ENCODE results near the gene NTSR1.

NTSR1 gene

DNA sequence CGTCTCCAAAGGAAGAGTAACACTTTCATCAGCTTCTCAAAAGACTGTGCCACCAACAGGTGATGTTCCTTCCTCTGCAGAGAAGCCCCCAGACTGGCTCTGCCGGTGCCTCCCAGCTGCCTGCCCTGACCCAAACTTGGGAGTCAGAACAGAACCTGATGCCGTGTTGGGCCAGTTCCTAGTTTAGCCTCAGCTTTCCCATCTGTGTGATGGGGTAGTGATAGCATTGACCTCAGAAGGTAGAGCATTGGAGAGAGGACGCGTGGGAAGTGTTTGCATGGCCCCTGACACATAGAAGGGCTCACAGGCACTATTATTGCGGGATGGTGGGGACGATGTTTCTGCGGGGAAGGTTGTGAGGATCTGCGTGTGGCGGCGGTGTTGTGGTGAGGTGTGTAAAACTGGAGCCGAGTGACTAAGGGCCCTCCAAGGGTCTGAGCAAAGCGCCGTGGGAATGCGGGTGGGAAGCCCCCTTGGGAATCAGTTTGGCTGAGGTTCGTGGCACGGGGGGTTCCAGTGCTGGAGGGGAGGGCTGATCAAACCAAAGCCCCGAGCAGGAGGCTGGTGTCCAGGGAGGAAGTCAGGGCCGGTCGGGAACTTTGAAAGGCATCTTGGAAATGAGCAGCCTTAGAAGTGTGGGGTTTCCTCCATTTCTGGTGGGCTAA lies 1.7 kb downstream of the NTSR1 start:
- DNase-seq, result no peak

GRCh38 chr20:62710886-62711702 lies 2.5 kb downstream of the NTSR1 start:
- DNase-seq, result no peak

GRCh38 chr20:62711703-62712101 lies 3.1 kb downstream of the NTSR1 start:
- DNase-seq, result no peak

- DNase-seq, result no peak
Measured at GRCh38 chr20:62712606-62713005, 4.0 kb downstream of the NTSR1 start.

DNA sequence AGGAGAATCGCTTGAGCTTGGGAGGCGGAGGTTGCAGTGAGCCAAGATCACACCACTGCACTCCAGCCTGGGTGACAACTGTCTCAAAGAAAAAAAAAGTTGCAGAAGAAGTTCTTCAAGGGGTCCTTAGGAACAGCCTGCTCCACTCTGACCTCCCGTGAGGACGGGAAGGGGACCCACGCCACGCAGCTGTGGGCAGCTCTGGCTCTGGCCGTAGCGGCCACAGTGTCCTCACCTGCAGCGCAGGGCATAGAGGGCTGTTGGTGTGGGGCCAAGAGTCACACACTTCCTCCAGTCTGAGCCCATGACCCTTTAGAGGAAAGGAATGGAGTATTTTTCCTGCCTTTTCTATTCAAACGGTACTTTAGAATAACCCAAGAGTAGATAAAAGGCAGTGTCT lies 5.4 kb downstream of the NTSR1 start:
- no peak for DNase-seq

- DNase-seq, result no peak
Measured at GRCh38 chr20:62714799-62715198, 6.2 kb downstream of the NTSR1 start.

GRCh38 chr20:62715201-62715600 lies 6.6 kb downstream of the NTSR1 start:
- DNase-seq, result no peak

DNA sequence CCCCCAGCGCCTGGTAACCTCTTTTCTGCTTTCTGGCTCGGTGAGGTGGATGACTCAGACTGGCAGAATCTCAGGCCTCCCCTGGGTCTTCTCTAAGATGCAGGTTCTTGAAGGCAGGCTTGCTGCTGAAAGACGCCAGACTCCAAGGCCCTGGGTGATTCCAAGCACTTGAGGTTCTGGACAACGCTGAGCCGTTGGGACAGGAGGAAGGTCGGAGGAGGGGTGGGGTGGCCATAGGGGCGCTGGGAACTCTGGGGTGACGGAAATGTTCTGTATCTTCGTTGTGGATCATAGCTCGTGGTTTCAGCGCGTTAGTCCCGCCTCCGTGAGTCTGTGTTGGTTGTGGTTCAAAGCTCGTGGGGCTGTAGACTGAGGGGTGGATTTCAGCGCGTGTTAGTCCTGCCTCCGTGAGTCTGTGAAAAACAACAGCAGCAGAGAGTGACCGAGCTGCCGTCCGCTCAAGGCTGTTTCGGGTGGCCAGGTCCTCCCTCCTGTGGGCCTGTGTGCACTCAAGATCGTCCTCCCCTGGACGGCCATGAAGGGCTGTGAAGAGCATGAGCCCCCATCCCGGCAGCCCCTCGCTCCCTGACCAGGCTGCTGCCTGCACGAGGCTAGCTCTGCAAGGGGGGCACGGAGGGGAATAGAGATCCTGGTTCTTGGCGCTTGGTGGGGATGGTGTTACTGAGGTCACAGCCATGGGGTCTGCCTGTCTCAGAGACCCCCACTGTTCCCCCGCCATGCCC lies 7.7 kb downstream of the NTSR1 start:
- peak in 2 of 5 experiments; percentile 55 to 64 for DNase-seq

- no peak for DNase-seq
Measured at GRCh38 chr20:62716941-62717310, 8.3 kb downstream of the NTSR1 start.

DNA sequence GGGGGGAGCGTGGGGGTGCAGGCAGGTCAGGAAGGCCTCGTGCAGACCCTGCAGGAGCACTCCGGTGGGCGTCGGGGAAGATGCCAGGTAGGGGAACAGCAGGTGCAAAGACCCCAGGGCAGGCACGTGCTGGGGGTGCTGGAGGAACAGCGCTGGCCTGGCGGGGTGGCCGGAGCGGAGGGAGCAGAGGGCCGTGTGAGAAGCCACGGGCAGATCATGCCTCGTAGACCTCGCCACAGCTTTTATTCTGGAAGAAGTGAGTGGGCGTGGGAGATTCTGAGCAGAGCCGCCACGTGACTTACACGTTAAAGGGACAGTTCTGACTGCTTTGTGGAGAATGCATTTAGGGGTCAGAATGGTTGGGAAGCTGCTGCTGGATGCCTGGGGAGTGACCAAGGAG lies 9.3 kb downstream of the NTSR1 start:
- no peak for DNase-seq

DNA sequence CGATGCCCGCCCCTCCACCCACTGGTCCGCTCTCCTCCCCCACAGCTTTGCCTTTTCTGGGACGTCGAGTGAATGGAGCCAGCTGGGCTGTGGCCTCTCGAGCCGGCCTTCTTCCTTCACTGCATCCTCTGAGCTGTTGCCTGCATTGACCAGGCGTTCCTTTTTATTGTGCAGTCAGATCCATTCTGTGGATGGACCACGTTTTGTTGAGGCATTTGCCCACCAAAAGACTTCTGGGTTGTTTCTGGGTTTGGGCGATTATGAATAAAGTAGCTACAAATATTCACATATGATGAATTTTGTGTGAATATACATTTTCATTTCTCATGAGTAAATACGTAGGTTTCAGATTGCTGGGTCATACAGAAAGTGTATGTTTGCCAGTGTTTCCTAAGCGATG lies 9.9 kb downstream of the NTSR1 start:
- no peak for DNase-seq

GRCh38 chr20:62719250-62719935 lies 10.8 kb downstream of the NTSR1 start:
- no peak for DNase-seq

- peak in 1 of 5 experiments; percentile 20 for DNase-seq
Measured at GRCh38 chr20:62721511-62722370, 13.1 kb downstream of the NTSR1 start.

DNA sequence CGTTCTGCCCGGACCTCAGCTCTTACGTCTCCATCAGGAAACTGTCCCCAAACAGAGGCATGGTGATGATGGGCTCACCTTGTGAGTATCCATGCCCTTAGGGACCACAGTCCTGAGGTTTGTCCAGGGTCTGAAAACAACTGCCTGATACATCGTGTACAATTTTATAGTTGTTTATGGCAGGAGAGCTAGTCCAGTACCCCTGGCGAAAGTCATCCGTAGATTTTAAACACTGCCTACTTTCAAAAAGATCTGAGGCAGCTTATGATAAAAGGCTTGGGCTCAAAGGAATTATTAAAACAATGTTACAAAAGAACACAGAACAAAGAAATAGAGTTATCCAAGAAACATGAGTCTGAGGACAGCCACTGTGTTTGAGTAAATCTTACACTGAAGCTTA lies 14.0 kb downstream of the NTSR1 start:
- DNase-seq, result no peak

- no peak for DNase-seq
Measured at GRCh38 chr20:62723351-62723750, 14.7 kb downstream of the NTSR1 start.

DNA sequence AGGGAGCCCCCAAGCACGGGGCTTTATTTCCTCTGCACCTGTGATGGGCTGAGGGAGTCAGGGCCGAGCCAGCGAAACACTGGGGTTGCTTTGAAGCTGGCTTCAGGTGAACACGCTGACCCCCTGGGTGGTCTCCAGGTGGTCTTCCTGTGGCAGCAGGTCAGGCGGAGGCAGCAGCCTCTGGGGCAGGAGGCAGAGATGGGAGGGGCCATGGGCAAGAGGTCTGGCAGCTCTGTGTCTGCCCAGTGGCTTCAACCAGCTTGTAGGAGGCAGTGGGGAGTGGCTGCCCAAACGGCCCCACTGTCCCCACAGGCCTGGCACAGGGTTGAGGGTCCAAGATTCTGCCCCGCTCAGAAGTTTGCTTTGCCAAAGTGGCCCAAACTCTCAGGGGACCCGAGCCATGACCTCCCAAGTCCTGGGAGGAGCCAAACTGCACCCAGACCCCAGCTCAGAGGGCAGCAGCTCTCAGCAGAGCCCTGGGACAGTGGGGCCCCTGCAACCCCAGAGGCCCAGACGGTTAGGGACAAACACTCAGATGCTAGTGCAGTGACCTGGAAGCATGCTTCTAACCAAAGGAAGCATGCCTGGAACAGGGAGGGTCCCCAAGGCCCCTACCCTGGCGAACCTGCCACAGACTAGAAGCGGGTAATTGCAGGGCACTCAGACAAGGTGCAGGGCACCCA lies 15.3 kb downstream of the NTSR1 start:
- DNase-seq, result no peak

GRCh38 chr20:62724692-62725595 lies 16.3 kb downstream of the NTSR1 start:
- no peak for DNase-seq

GRCh38 chr20:62725596-62726268 lies 17.1 kb downstream of the NTSR1 start:
- DNase-seq, result no peak

DNA sequence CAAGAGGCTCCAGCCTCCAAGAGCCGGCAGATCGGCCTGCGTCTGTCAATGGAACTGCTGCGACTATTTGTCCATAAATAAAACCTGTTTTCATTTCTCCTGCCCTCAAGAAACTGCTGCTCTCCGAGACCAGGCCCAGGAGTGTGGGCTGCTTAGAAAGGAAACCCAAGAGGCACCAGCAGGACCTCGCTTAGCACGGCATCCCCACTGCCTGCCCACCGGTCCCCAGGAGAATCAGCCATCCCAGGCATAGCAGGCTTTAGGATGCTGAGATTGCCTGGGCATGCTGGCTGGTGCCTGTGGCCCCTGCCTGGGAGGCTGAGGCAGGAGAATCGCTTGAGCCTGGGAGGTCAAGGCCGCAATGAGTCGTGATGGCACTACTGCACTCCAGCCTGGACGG lies 17.6 kb downstream of the NTSR1 start:
- no peak for DNase-seq

All from T-helper 2 cell (primary cell).